GM23338 (cell line): ENCODE results near the gene SNAP25. TPM values are rescaled to one million over a fixed set of nuclear protein-coding genes. Genes with fewer than 3 reads are reported as not detected.

Source experiments
- ATAC-seq: fragments of 200-7000 bp; cut with Tn5 transposase; 3 replicates; pipeline ENCODE4 v1.9.1; 2020
- DNase-seq: peaks from one replicate; pipeline ENCODE4 v3.0.0-alpha.2; 2015; ENCODE audit warnings: low spot score
- H2AFZ ChIP-seq: fragments of 200-600 bp; sonication (generic); 2 replicates; pipeline ENCODE4 v1.8.0; 2016; ENCODE audit warnings: antibody characterized with exemption, mild to moderate bottlenecking, moderate library complexity
- H3F3A ChIP-seq: fragments of 200-600 bp; sonication (generic); replicated peaks from 2 replicates; pipeline ENCODE4 v1.8.0; 2017; ENCODE audit warnings: antibody characterized with exemption, mixed run types, low read depth
- H3K27ac ChIP-seq: fragments of 200-600 bp; sonication (generic); 2 replicates; pipeline ENCODE4 v1.6.1; 2016; ENCODE audit warnings: low read depth
- H3K27me3 ChIP-seq: fragments of 200-600 bp; sonication (generic); 2 replicates; pipeline ENCODE4 v1.8.0; 2016; ENCODE audit warnings: mild to moderate bottlenecking, mixed run types, moderate library complexity; ENCODE audit not compliant: insufficient read depth
- H3K36me3 ChIP-seq: fragments of 200-600 bp; sonication (generic); 2 replicates; pipeline ENCODE4 v1.8.0; 2016; ENCODE audit warnings: mild to moderate bottlenecking; ENCODE audit not compliant: insufficient read depth
- H3K4me1 ChIP-seq: fragments of 200-600 bp; sonication (generic); 2 replicates; pipeline ENCODE4 v1.8.0; 2016; ENCODE audit warnings: mild to moderate bottlenecking, moderate library complexity; ENCODE audit not compliant: insufficient read depth
- H3K4me2 ChIP-seq: fragments of 200-600 bp; sonication (generic); 2 replicates; pipeline ENCODE4 v1.7.1; 2017; ENCODE audit warnings: mixed run types
- H3K4me3 ChIP-seq: fragments of 200-600 bp; sonication (generic); 2 replicates; pipeline ENCODE4 v1.6.1; 2016; ENCODE audit warnings: mixed run types
- H3K79me2 ChIP-seq: fragments of 200-600 bp; sonication (generic); replicated peaks from 2 replicates; pipeline ENCODE4 v1.8.0; 2017; ENCODE audit warnings: mild to moderate bottlenecking; ENCODE audit not compliant: insufficient read depth
- H3K9me2 ChIP-seq: fragments of 200-600 bp; sonication (generic); 2 replicates; pipeline ENCODE4 v1.8.0; 2017; ENCODE audit not compliant: insufficient read depth
- H4K20me1 ChIP-seq: fragments of 200-600 bp; sonication (generic); replicated peaks from 2 replicates; pipeline ENCODE4 v1.8.0; 2017; ENCODE audit warnings: mild to moderate bottlenecking; ENCODE audit not compliant: insufficient read depth
- H3K27ac Mint-ChIP-seq: 2 replicates; pipeline ENCODE4 v1.8.0; 2020; ENCODE audit warnings: inconsistent platforms, mild to moderate bottlenecking, moderate library complexity, mixed read lengths
- H3K27me3 Mint-ChIP-seq: 3 replicates; pipeline ENCODE4 v1.8.0; 2022; ENCODE audit warnings: low read depth, mild to moderate bottlenecking, moderate library complexity, mixed read lengths, inconsistent platforms; ENCODE audit not compliant: insufficient read depth, poor library complexity
- H3K36me3 Mint-ChIP-seq: 3 replicates; pipeline ENCODE4 v1.8.0; 2021; ENCODE audit warnings: low read depth, mild to moderate bottlenecking, inconsistent platforms, moderate library complexity, mixed read lengths
- H3K4me1 Mint-ChIP-seq: 3 replicates; pipeline ENCODE4 v1.8.0; 2020; ENCODE audit warnings: mild to moderate bottlenecking, inconsistent platforms, mixed read lengths
- H3K4me3 Mint-ChIP-seq: 3 replicates; pipeline ENCODE4 v1.8.0; 2021; ENCODE audit warnings: moderate library complexity, mild to moderate bottlenecking, inconsistent platforms, mixed read lengths
- H3K9me3 Mint-ChIP-seq: 3 replicates; pipeline ENCODE4 v1.8.0; 2020; ENCODE audit warnings: moderate library complexity, mild to moderate bottlenecking, inconsistent platforms, mixed read lengths
- CREB1 ChIP-seq: fragments of 250-450 bp; sonication (Bioruptor Pico); IDR thresholded peaks from 2 replicates; pipeline ENCODE4 v1.5.0; 2020; ENCODE audit warnings: low read depth, mild to moderate bottlenecking, moderate library complexity
- CTCF ChIP-seq, 2 experiments: fragments of 200-600 bp in 1 of 2; sonication (generic) in 1 of 2; conservative IDR thresholded peaks; 2 replicates each; pipeline versions ENCODE4 v1.5.1 to v1.6.1; 2016 to 2017; ENCODE audit warnings: antibody characterized with exemption in 2 of 2, low read depth in 2 of 2, mild to moderate bottlenecking in 2 of 2, moderate library complexity in 1 of 2
- ETS1 ChIP-seq: IDR thresholded peaks from 2 replicates; pipeline ENCODE4 v1.6.1; 2016; ENCODE audit warnings: antibody characterized with exemption
- EZH2 ChIP-seq: fragments of 200-600 bp; sonication (generic); IDR thresholded peaks from one replicate; pipeline ENCODE4 v1.8.0; 2017; ENCODE audit warnings: antibody characterized with exemption, mild to moderate bottlenecking, low read depth; ENCODE audit not compliant: unreplicated experiment
- EZH2phosphoT487 ChIP-seq: fragments of 200-600 bp; sonication (generic); IDR thresholded peaks from one replicate; pipeline ENCODE4 v1.8.1; 2018; ENCODE audit warnings: antibody characterized with exemption; ENCODE audit not compliant: unreplicated experiment
- JUNB ChIP-seq: IDR thresholded peaks from one replicate; pipeline ENCODE4 v1.6.1; 2016; ENCODE audit warnings: antibody characterized with exemption; ENCODE audit not compliant: unreplicated experiment
- NANOG ChIP-seq: IDR thresholded peaks from 2 replicates; pipeline ENCODE4 v1.6.1; 2016; ENCODE audit warnings: antibody characterized with exemption, borderline replicate concordance
- POLR2AphosphoS5 ChIP-seq: IDR thresholded peaks from 2 replicates; pipeline ENCODE4 v1.6.1; 2016; ENCODE audit warnings: antibody characterized with exemption, low read depth
- STAT1 ChIP-seq: IDR thresholded peaks from one replicate; pipeline ENCODE4 v1.6.1; 2016; ENCODE audit warnings: antibody characterized with exemption; ENCODE audit not compliant: unreplicated experiment
- ZNF114 ChIP-seq: fragments of 250-450 bp; sonication (Bioruptor Pico); IDR thresholded peaks from 2 replicates; pipeline ENCODE4 v1.5.0; 2020; ENCODE audit warnings: mild to moderate bottlenecking, moderate library complexity
- ZNF331 ChIP-seq: fragments of 250-450 bp; sonication (Bioruptor Pico); IDR thresholded peaks from 2 replicates; pipeline ENCODE4 v1.5.0; 2020; ENCODE audit warnings: low read depth, mild to moderate bottlenecking, moderate library complexity
- polyA plus RNA-seq: library from polyadenylated mRNA; unstranded; fragments of >200 nt; fragmentation: Nextera tagmentation; extraction: Ambion mirVana; gene quantifications from 2 replicates; pipeline ENCODE4 v1.2.1, GENCODE V29; 2016
- total RNA-seq: library from RNA; depleted of rRNA; stranded (reverse); fragments of >200 nt; shearing (Covaris generic); gene quantifications from 2 replicates; pipeline ENCODE4 v1.2.3, GENCODE V29; 2014
- TF ChIP-seq, protein P1 (sequence below): IDR thresholded peaks from one replicate; pipeline ENCODE4 v1.6.1; 2018; ENCODE audit warnings: antibody characterized with exemption; ENCODE audit not compliant: unreplicated experiment
- TF ChIP-seq, protein P2 (sequence below): fragments of 250-450 bp; sonication (Bioruptor Pico); IDR thresholded peaks from 2 replicates; pipeline ENCODE4 v1.5.0; 2020; ENCODE audit warnings: mild to moderate bottlenecking, moderate library complexity

The SNAP25 gene
- total and polyA plus RNA-seq, 2 experiments from 2014 or later: 0.82 to 1.3 TPM

DNA sequence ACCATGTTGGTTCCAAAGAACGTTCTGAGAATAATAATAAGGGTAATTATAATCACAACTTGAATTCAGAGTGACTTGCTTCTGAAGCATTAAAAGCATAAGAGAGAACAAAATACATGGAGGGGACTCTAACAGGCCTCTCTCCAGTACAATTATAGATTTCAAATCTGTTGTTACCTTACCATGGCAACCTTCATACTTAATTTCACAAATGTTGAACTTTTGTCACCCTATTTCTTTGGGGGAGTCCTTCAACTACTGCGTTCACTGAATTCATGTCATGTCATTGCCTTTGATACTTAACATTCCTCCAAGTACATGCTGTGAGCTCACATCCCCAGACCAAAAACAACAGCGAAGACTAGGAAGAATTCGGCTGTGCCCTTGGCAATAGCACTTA lies 111.4 kb downstream of the SNAP25 start:
- H3K27ac Mint-ChIP-seq: no peak overlapping the region
- H3K4me3 ChIP-seq: no peak overlapping the region

More for the DNA sequence above, 111.4 kb downstream of the SNAP25 start:
- ATAC-seq: no peak
- Mint-ChIP-seq H3K4me1 (peaks cover 21% of the 10 kb centered on the region), H3K36me3 (no peaks in the 10 kb centered on the region), H3K27me3 (peaks cover 8% of the 10 kb centered on the region), H3K4me3 (no peak overlapping the region), H3K9me3 (no peaks in the 10 kb centered on the region)
- H3K4me1 ChIP-seq: peaks cover 19% of the 10 kb centered on the region
- TF ChIP-seq EZH2: no peak
- TF ChIP-seq STAT1: no peak
- TF ChIP-seq CTCF (conservative IDR thresholded peaks at IDR 0.05; ENCODE audit: low read depth in 2 of 2): no peak
- no peak for TF ChIP-seq JUNB
- TF ChIP-seq CREB1: no peak
- TF ChIP-seq ETS1: no peak
- no peak for TF ChIP-seq POLR2AphosphoS5
- TF ChIP-seq NANOG: no peak
- TF ChIP-seq, protein P1, sequence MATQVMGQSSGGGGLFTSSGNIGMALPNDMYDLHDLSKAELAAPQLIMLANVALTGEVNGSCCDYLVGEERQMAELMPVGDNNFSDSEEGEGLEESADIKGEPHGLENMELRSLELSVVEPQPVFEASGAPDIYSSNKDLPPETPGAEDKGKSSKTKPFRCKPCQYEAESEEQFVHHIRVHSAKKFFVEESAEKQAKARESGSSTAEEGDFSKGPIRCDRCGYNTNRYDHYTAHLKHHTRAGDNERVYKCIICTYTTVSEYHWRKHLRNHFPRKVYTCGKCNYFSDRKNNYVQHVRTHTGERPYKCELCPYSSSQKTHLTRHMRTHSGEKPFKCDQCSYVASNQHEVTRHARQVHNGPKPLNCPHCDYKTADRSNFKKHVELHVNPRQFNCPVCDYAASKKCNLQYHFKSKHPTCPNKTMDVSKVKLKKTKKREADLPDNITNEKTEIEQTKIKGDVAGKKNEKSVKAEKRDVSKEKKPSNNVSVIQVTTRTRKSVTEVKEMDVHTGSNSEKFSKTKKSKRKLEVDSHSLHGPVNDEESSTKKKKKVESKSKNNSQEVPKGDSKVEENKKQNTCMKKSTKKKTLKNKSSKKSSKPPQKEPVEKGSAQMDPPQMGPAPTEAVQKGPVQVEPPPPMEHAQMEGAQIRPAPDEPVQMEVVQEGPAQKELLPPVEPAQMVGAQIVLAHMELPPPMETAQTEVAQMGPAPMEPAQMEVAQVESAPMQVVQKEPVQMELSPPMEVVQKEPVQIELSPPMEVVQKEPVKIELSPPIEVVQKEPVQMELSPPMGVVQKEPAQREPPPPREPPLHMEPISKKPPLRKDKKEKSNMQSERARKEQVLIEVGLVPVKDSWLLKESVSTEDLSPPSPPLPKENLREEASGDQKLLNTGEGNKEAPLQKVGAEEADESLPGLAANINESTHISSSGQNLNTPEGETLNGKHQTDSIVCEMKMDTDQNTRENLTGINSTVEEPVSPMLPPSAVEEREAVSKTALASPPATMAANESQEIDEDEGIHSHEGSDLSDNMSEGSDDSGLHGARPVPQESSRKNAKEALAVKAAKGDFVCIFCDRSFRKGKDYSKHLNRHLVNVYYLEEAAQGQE: no peak
- TF ChIP-seq, protein P2, sequence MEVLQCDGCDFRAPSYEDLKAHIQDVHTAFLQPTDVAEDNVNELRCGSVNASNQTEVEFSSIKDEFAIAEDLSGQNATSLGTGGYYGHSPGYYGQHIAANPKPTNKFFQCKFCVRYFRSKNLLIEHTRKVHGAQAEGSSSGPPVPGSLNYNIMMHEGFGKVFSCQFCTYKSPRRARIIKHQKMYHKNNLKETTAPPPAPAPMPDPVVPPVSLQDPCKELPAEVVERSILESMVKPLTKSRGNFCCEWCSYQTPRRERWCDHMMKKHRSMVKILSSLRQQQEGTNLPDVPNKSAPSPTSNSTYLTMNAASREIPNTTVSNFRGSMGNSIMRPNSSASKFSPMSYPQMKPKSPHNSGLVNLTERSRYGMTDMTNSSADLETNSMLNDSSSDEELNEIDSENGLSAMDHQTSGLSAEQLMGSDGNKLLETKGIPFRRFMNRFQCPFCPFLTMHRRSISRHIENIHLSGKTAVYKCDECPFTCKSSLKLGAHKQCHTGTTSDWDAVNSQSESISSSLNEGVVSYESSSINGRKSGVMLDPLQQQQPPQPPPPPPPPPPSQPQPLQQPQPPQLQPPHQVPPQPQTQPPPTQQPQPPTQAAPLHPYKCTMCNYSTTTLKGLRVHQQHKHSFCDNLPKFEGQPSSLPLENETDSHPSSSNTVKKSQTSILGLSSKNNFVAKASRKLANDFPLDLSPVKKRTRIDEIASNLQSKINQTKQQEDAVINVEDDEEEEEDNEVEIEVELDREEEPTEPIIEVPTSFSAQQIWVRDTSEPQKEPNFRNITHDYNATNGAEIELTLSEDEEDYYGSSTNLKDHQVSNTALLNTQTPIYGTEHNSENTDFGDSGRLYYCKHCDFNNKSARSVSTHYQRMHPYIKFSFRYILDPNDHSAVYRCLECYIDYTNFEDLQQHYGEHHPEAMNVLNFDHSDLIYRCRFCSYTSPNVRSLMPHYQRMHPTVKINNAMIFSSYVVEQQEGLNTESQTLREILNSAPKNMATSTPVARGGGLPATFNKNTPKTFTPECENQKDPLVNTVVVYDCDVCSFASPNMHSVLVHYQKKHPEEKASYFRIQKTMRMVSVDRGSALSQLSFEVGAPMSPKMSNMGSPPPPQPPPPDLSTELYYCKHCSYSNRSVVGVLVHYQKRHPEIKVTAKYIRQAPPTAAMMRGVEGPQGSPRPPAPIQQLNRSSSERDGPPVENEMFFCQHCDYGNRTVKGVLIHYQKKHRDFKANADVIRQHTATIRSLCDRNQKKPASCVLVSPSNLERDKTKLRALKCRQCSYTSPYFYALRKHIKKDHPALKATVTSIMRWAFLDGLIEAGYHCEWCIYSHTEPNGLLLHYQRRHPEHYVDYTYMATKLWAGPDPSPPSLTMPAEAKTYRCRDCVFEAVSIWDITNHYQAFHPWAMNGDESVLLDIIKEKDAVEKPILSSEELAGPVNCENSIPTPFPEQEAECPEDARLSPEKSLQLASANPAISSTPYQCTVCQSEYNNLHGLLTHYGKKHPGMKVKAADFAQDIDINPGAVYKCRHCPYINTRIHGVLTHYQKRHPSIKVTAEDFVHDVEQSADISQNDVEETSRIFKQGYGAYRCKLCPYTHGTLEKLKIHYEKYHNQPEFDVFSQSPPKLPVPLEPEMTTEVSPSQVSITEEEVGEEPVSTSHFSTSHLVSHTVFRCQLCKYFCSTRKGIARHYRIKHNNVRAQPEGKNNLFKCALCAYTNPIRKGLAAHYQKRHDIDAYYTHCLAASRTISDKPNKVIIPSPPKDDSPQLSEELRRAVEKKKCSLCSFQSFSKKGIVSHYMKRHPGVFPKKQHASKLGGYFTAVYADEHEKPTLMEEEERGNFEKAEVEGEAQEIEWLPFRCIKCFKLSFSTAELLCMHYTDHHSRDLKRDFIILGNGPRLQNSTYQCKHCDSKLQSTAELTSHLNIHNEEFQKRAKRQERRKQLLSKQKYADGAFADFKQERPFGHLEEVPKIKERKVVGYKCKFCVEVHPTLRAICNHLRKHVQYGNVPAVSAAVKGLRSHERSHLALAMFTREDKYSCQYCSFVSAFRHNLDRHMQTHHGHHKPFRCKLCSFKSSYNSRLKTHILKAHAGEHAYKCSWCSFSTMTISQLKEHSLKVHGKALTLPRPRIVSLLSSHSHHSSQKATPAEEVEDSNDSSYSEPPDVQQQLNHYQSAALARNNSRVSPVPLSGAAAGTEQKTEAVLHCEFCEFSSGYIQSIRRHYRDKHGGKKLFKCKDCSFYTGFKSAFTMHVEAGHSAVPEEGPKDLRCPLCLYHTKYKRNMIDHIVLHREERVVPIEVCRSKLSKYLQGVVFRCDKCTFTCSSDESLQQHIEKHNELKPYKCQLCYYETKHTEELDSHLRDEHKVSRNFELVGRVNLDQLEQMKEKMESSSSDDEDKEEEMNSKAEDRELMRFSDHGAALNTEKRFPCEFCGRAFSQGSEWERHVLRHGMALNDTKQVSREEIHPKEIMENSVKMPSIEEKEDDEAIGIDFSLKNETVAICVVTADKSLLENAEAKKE: no peak
- TF ChIP-seq ZNF114 (CRISPR knock-in tag): no peak
- TF ChIP-seq ZNF331 (CRISPR knock-in tag): no peak
- no peak for TF ChIP-seq EZH2phosphoT487
- no peaks in the 10 kb centered on the region for H3F3A ChIP-seq
- no peaks in the 10 kb centered on the region for H3K36me3 ChIP-seq
- no peaks in the 10 kb centered on the region for H3K79me2 ChIP-seq
- no peak overlapping the region for H3K4me2 ChIP-seq
- H2AFZ ChIP-seq: no peak overlapping the region
- DNase-seq: no peak
- 0 out of 2 replicates have a peak, but pooled peaks cover 3% of the 10 kb centered on the region for H3K9me2 ChIP-seq
- no peaks in the 10 kb centered on the region for H3K27me3 ChIP-seq
- H3K27ac ChIP-seq: no peak overlapping the region
- H4K20me1 ChIP-seq: no peaks in the 10 kb centered on the region
